Sigmoid colon (tissue), 7 donors: ENCODE data around the gene TMTC2. TPM values are rescaled to one million over a fixed set of nuclear protein-coding genes. Genes with fewer than 3 reads are reported as not detected.

Experiments used
- DNase-seq: peaks from one replicate; pipeline ENCODE4 v3.0.0-alpha.2; 2019
- H3K27ac ChIP-seq, 4 donors: fragments of 200-600 bp; sonication (generic); one replicate each; pipeline ENCODE4 v1.5.1; 2016 to 2019; ENCODE audit warnings: mild to moderate bottlenecking in 1 of 4
- H3K27me3 ChIP-seq, 3 donors: fragments of 200-600 bp; sonication (generic); one replicate each; pipeline ENCODE4 v1.5.1; 2019; ENCODE audit warnings: mild to moderate bottlenecking in 1 of 3
- H3K36me3 ChIP-seq, 4 donors: fragments of 200-600 bp; sonication (generic); one replicate each; pipeline ENCODE4 v1.5.1; 2016 to 2019
- H3K4me1 ChIP-seq, 4 donors: fragments of 200-600 bp; sonication (generic); one replicate each; pipeline ENCODE4 v1.5.1; 2017 to 2019
- H3K4me3 ChIP-seq, 4 donors: fragments of 200-600 bp; sonication (generic); one replicate each; pipeline ENCODE4 v1.5.1; 2017 to 2019; ENCODE audit warnings: mild to moderate bottlenecking in 2 of 4, moderate library complexity in 1 of 4
- H3K9me3 ChIP-seq, 4 donors: fragments of 200-600 bp in 3 of 4; sonication (generic) in 3 of 4; one replicate each; pipeline versions ENCODE4 v1.5.1 to v1.6.1; 2013 to 2019
- EP300 ChIP-seq, 4 donors: sonication (generic); formaldehyde crosslinking; IDR thresholded peaks; one replicate each; pipeline ENCODE4 v1.6.1; 2017; ENCODE audit warnings: antibody characterized with exemption in 4 of 4
- POLR2A ChIP-seq, 2 donors: fragments of 450-650 bp; IDR thresholded peaks; one replicate each; pipeline ENCODE4 v1.6.1; 2016; ENCODE audit warnings: antibody characterized with exemption in 2 of 2, mild to moderate bottlenecking in 2 of 2, moderate library complexity in 2 of 2
- POLR2AphosphoS5 ChIP-seq, 4 donors: sonication (generic); formaldehyde crosslinking; IDR thresholded peaks; one replicate each; pipeline ENCODE4 v1.6.1; 2017; ENCODE audit warnings: antibody characterized with exemption in 4 of 4
- WGBS, 2 donors: extraction: QIAGEN DNeasy Blood & Tissue Kit; methylation state at CpG; one replicate each; pipeline ENCODE4 v1.1.7; 2013; 5-methylcytosine and 5-hydroxymethylcytosine counted together
- intact Hi-C: fragments of 100-400 bp; cut with DNase I; formaldehyde crosslinking; loops from one replicate; pipeline ENCODE4 v1.15.1; 2023
- polyA plus RNA-seq, 3 donors: library from polyadenylated mRNA; stranded (reverse); fragments of 200-250 nt; gene quantifications; one replicate each; pipeline ENCODE4 v1.2.3, GENCODE V29; 2013
- total RNA-seq, 4 donors: library from RNA; depleted of rRNA; stranded (reverse); fragments of >200 nt; gene quantifications; one replicate each; pipeline ENCODE4 v1.1.0, GENCODE V29; 2016
- TF ChIP-seq, protein P1 (sequence below), 4 experiments: fragments of 450-650 bp in 3 of 4; fragments of 200-600 bp in 1 of 4; IDR thresholded peaks; one replicate each; pipeline ENCODE4 v1.5.1; 2016 to 2019; ENCODE audit warnings: antibody characterized with exemption in 4 of 4, mild to moderate bottlenecking in 3 of 4, moderate library complexity in 2 of 4
- donor health status: healthy with polysubstance abuse.
- donor health status: Bipolar disorder and iron deficiency.
- donor health status: healthy.

Gene TMTC2
- total and polyA plus RNA-seq, 7 donors = 1.2 to 74.4 (median 61.2) TPM

DNA sequence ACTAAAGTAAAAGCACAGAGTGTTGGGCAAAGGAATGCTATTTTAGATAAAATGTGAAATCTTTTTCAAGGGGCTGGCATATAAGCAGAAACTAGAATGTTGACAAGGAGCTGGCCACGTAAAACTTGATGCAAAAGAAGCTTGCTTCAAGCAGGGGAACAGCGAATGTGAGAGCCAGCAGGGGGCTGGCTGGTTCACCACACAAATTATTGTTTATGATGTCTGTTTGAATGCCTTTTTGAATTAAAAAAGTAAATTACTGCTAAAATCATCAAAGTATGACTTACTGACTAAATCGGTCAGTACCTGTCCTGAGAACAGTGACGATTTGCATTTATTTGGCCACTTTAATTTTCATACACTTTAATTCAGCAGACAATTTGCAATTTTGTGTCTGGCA lies 38.9 kb upstream of the TMTC2 start:
- H3K4me3 ChIP-seq = no peak overlapping the region
- H3K4me1 ChIP-seq = no peaks in the 10 kb centered on the region
- TF ChIP-seq POLR2A (IDR thresholded peaks at IDR 0.05) (no peak), EP300 (IDR thresholded peaks at IDR 0.05) (no peak), POLR2AphosphoS5 (IDR thresholded peaks at IDR 0.05) (no peak)
- TF ChIP-seq, protein P1, sequence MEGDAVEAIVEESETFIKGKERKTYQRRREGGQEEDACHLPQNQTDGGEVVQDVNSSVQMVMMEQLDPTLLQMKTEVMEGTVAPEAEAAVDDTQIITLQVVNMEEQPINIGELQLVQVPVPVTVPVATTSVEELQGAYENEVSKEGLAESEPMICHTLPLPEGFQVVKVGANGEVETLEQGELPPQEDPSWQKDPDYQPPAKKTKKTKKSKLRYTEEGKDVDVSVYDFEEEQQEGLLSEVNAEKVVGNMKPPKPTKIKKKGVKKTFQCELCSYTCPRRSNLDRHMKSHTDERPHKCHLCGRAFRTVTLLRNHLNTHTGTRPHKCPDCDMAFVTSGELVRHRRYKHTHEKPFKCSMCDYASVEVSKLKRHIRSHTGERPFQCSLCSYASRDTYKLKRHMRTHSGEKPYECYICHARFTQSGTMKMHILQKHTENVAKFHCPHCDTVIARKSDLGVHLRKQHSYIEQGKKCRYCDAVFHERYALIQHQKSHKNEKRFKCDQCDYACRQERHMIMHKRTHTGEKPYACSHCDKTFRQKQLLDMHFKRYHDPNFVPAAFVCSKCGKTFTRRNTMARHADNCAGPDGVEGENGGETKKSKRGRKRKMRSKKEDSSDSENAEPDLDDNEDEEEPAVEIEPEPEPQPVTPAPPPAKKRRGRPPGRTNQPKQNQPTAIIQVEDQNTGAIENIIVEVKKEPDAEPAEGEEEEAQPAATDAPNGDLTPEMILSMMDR (IDR thresholded peaks at IDR 0.05) = no peak
- no peaks in the 10 kb centered on the region for H3K36me3 ChIP-seq
- no peak for DNase-seq
- H3K9me3 ChIP-seq = no peaks in the 10 kb centered on the region
- H3K27ac ChIP-seq = no peak overlapping the region
- intact Hi-C loops = no loop called here
- H3K27me3 ChIP-seq = no peaks in the 10 kb centered on the region
- WGBS, 2 donors = 90 to 92% methylated on average over 4 of the region's 4 CpGs

DNA sequence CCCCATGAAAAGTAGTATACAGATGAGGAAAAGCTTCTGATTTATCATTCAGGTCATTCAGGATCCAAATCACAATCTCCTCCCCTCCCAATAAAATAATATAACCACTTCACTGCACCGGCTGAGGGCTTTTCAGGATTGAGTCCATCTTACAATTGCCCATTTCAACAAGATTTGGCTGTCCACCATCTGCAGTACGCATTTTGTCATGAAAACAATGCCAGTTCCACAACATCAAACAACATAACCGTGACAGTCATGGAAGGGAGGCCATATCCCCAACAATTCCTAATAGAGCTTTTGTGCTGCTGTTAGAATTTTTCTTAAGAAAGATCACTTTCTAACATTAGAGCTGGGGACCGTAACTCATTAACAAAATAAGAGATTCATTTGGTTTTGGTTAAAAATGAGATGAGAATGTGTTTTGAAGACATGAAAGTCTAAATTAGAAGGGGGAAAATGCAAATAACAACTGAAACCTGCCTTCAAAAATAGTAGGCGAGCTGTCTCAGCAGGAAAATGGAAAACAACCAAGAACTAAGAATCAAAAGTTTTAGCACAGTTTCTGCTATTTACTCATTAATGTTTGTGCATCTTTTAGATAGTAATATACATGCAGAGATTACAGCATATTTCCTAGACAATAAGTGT lies 38.3 kb upstream of the TMTC2 start:
- H3K9me3 ChIP-seq = no peaks in the 10 kb centered on the region

DNA sequence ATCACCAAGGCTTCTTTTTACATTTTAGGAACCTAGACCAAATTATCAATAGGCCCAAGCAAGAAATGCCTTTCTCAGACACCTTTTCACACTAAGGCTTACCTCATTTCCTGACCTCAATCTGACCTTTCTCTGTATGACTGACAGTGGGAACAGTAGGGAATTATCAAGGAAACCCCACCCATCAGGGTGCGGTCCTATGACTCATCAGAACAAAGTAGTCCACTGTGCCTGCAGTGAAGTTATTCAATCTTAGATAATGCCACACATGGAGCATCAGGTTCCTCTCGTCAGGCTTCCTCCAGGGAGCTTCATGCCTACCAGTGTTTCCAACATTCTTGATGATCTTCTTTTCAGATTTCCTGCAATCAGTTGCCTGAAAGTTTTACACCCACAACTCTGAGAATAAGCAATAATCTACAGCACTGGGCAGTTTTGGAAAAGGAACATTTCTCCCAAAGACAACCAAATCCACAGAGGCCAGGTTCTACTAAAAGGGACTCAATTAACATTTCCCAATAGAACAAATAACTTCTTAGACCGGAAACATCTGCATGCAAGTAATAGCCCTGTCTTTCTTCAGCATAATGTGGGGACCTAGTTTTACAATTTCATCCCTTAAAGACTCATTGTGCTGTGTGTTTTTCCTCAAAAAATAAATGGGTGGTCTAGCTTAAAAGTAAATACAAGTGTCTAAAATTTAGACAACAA lies 35.9 kb upstream of the TMTC2 start:
- H3K27ac ChIP-seq = peak overlapping the region in 1 of 4 donors; percentile 27
- 27 to 62% methylated on average over 3 of the region's 3 CpGs for WGBS, 2 donors
- intact Hi-C loops = no loop called here
- TF ChIP-seq POLR2A (IDR thresholded peaks at IDR 0.05) (no peak), EP300 (IDR thresholded peaks at IDR 0.05) (no peak), POLR2AphosphoS5 (IDR thresholded peaks at IDR 0.05) (no peak)
- TF ChIP-seq, protein P1 (IDR thresholded peaks at IDR 0.05) = no peak
- no peaks in the 10 kb centered on the region for H3K36me3 ChIP-seq
- H3K9me3 ChIP-seq = no peaks in the 10 kb centered on the region
- DNase-seq = no peak
- H3K27me3 ChIP-seq = no peaks in the 10 kb centered on the region
- no peak overlapping the region for H3K4me3 ChIP-seq
- no peaks in the 10 kb centered on the region for H3K4me1 ChIP-seq

More for the DNA sequence above, 38.3 kb upstream of the TMTC2 start:
- 81 to 85% methylated on average over 5 of the region's 5 CpGs for WGBS, 2 donors
- no peak for DNase-seq
- Histone ChIP-seq H3K4me3 (no peak overlapping the region), H3K27me3 (no peaks in the 10 kb centered on the region), H3K27ac (no peak overlapping the region), H3K4me1 (no peaks in the 10 kb centered on the region), H3K36me3 (no peaks in the 10 kb centered on the region)
- TF ChIP-seq POLR2AphosphoS5 (IDR thresholded peaks at IDR 0.05) (no peak), EP300 (IDR thresholded peaks at IDR 0.05) (no peak), POLR2A (IDR thresholded peaks at IDR 0.05) (no peak)
- TF ChIP-seq, protein P1 (IDR thresholded peaks at IDR 0.05) = no peak
- intact Hi-C loops = no loop called here

DNA sequence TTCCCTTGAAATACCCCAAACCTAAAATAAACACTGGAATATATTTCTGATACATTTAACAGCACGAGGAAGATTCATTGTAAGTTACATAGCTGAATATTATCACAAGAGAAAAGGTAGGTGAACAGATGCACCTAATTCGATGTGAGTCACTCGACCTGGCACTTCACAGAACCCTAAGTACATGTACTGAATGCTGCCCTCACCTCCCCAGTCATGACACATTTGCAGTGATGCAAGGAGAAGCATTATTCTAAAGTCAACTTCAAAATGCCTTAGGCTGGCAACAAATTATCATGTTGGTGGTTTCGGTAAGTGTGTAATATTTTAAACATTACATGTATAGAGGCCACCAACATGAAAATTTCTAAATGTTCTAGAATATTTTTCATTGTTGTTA lies 35.2 kb upstream of the TMTC2 start:
- intact Hi-C loops = no loop called here
- TF ChIP-seq EP300 (IDR thresholded peaks at IDR 0.05) (no peak), POLR2AphosphoS5 (IDR thresholded peaks at IDR 0.05) (no peak), POLR2A (IDR thresholded peaks at IDR 0.05) (no peak)
- TF ChIP-seq, protein P1 (IDR thresholded peaks at IDR 0.05) = no peak
- H3K27me3 ChIP-seq = no peaks in the 10 kb centered on the region
- H3K4me3 ChIP-seq = no peak overlapping the region
- H3K4me1 ChIP-seq = no peaks in the 10 kb centered on the region
- H3K9me3 ChIP-seq = no peaks in the 10 kb centered on the region
- DNase-seq = no peak
- 79 to 88% methylated on average over 4 of the region's 4 CpGs for WGBS, 2 donors
- H3K36me3 ChIP-seq = no peaks in the 10 kb centered on the region
- no peak overlapping the region for H3K27ac ChIP-seq
